ENCODE results near the gene NOL7. TPM values are rescaled to one million over a fixed set of nuclear protein-coding genes. Genes with fewer than 3 reads are reported as not detected.
A peak's percentile ranks its signal among the peaks of the same experiment; 100 is the strongest.

The NOL7 gene
- total and polyA plus RNA-seq, 2 of the 13 experiments (the other 11 are each of a cell fraction or from before 2014, with no cell fraction given) = 37.8 to 186 TPM

DNA sequence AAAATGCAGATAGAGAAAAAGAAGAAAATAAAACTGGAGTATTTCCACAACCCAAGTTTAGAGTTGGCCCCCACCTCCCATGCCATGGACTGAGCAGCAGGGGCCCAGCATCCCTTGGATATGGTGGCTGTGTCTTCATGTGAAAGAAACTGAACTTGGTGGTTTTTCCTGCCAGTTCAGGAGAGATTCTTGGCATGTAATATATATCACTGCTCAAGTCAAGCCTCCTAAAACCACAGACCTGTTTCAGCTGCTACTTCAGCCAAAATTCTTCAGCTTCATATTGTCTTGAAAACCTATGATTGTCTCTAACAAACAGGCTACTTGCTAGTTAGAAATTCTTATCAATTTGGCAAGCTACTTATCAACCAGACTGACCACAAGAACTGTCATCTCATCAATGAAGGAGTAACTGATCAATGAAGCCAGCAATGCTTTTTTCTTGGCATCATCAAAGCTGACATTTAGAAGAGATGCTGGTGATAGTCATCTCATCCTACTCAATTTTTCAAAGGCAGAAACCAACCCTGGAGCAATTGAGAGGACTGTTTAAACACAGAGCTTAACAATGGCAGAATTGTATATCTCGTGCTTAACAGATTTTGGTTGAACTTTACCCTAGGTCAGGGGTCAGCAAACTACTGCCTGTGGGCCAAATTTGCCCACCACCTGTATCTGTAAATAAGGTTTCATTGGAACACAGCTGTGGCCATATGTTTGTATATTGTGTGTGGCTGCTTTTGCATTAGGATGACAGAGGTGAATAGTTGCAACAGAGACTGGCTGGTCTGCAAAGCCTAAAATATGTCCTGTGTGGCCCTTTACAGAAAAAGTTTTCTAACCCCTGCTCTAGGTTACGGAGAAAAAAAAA lies 10.4 kb upstream of the NOL7 start (continued):
- TF ChIP-seq, protein P1, sequence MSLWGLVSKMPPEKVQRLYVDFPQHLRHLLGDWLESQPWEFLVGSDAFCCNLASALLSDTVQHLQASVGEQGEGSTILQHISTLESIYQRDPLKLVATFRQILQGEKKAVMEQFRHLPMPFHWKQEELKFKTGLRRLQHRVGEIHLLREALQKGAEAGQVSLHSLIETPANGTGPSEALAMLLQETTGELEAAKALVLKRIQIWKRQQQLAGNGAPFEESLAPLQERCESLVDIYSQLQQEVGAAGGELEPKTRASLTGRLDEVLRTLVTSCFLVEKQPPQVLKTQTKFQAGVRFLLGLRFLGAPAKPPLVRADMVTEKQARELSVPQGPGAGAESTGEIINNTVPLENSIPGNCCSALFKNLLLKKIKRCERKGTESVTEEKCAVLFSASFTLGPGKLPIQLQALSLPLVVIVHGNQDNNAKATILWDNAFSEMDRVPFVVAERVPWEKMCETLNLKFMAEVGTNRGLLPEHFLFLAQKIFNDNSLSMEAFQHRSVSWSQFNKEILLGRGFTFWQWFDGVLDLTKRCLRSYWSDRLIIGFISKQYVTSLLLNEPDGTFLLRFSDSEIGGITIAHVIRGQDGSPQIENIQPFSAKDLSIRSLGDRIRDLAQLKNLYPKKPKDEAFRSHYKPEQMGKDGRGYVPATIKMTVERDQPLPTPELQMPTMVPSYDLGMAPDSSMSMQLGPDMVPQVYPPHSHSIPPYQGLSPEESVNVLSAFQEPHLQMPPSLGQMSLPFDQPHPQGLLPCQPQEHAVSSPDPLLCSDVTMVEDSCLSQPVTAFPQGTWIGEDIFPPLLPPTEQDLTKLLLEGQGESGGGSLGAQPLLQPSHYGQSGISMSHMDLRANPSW (CRISPR knock-in tag; IDR thresholded peaks at IDR 0.05; ENCODE audit: borderline replicate concordance) = peak; percentile 94; the same call in 1 of the 2 replicates
- TF ChIP-seq, protein P2, sequence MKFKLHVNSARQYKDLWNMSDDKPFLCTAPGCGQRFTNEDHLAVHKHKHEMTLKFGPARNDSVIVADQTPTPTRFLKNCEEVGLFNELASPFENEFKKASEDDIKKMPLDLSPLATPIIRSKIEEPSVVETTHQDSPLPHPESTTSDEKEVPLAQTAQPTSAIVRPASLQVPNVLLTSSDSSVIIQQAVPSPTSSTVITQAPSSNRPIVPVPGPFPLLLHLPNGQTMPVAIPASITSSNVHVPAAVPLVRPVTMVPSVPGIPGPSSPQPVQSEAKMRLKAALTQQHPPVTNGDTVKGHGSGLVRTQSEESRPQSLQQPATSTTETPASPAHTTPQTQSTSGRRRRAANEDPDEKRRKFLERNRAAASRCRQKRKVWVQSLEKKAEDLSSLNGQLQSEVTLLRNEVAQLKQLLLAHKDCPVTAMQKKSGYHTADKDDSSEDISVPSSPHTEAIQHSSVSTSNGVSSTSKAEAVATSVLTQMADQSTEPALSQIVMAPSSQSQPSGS (CRISPR knock-in tag; IDR thresholded peaks at IDR 0.05) = peak; percentile 86
- TF ChIP-seq, protein P3, sequence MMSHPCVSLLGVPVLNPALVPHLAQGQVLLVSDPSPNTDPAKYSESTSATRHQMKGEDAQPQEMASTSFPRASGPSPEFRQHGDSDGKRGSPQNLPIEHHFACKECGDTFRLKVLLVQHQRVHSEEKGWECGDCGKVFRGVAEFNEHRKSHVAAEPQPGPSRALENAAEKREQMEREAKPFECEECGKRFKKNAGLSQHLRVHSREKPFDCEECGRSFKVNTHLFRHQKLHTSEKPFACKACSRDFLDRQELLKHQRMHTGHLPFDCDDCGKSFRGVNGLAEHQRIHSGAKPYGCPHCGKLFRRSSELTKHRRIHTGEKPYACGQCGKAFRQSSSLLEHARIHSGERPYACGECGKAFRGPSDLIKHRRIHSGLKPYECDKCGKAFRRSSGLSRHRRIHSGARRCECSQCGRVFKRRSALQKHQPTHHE (CRISPR knock-in tag; IDR thresholded peaks at IDR 0.05; ENCODE audit: borderline replicate concordance) = peak; percentile 73; the same call in 1 of the 2 replicates
- TF ChIP-seq ZSCAN12 (CRISPR knock-in tag; IDR thresholded peaks at IDR 0.05) (peak; percentile 75; the same call in 1 of the 2 replicates), ZNF3 (CRISPR knock-in tag; IDR thresholded peaks at IDR 0.05) (no peak; the same call in 1 of the 2 replicates), SMYD3 (CRISPR knock-in tag; IDR thresholded peaks at IDR 0.05) (peak; percentile 77; the same call in 1 of the 2 replicates), ZKSCAN5 (CRISPR knock-in tag; IDR thresholded peaks at IDR 0.05) (no peak), TBX2 (CRISPR knock-in tag; IDR thresholded peaks at IDR 0.05; ENCODE audit: borderline replicate concordance) (peak; percentile 99), RFX1 (IDR thresholded peaks at IDR 0.05) (no peak), GTF3A (CRISPR knock-in tag; conservative IDR thresholded peaks at IDR 0.05) (0 out of 2 replicates have a peak, but pooled peaks have one; percentile 80), ZNF713 (CRISPR knock-in tag; IDR thresholded peaks at IDR 0.05) (no peak), JUN (CRISPR knock-in tag; IDR thresholded peaks at IDR 0.05) (peak; percentile 81), ZNF879 (CRISPR knock-in tag; IDR thresholded peaks at IDR 0.05) (no peak), MAFF (IDR thresholded peaks at IDR 0.05; ENCODE audit: low read depth, low read length) (peak; percentile 62), MXI1 (IDR thresholded peaks at IDR 0.05; ENCODE audit: borderline replicate concordance, low read depth, low read length) (peak; percentile 69; the same call in 1 of the 3 replicates), SP140L (CRISPR knock-in tag; IDR thresholded peaks at IDR 0.05; ENCODE audit: borderline replicate concordance) (peak; percentile 22; the same call in 1 of the 2 replicates), SMC3 (IDR thresholded peaks at IDR 0.05; ENCODE audit: low read length) (no peak)
- TF ChIP-seq, protein P4, sequence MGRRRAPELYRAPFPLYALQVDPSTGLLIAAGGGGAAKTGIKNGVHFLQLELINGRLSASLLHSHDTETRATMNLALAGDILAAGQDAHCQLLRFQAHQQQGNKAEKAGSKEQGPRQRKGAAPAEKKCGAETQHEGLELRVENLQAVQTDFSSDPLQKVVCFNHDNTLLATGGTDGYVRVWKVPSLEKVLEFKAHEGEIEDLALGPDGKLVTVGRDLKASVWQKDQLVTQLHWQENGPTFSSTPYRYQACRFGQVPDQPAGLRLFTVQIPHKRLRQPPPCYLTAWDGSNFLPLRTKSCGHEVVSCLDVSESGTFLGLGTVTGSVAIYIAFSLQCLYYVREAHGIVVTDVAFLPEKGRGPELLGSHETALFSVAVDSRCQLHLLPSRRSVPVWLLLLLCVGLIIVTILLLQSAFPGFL (CRISPR knock-in tag; IDR thresholded peaks at IDR 0.05) = no peak
- TF ChIP-seq, protein P5, sequence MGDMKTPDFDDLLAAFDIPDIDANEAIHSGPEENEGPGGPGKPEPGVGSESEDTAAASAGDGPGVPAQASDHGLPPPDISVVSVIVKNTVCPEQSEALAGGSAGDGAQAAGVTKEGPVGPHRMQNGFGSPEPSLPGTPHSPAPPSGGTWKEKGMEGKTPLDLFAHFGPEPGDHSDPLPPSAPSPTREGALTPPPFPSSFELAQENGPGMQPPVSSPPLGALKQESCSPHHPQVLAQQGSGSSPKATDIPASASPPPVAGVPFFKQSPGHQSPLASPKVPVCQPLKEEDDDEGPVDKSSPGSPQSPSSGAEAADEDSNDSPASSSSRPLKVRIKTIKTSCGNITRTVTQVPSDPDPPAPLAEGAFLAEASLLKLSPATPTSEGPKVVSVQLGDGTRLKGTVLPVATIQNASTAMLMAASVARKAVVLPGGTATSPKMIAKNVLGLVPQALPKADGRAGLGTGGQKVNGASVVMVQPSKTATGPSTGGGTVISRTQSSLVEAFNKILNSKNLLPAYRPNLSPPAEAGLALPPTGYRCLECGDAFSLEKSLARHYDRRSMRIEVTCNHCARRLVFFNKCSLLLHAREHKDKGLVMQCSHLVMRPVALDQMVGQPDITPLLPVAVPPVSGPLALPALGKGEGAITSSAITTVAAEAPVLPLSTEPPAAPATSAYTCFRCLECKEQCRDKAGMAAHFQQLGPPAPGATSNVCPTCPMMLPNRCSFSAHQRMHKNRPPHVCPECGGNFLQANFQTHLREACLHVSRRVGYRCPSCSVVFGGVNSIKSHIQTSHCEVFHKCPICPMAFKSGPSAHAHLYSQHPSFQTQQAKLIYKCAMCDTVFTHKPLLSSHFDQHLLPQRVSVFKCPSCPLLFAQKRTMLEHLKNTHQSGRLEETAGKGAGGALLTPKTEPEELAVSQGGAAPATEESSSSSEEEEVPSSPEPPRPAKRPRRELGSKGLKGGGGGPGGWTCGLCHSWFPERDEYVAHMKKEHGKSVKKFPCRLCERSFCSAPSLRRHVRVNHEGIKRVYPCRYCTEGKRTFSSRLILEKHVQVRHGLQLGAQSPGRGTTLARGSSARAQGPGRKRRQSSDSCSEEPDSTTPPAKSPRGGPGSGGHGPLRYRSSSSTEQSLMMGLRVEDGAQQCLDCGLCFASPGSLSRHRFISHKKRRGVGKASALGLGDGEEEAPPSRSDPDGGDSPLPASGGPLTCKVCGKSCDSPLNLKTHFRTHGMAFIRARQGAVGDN (CRISPR knock-in tag; IDR thresholded peaks at IDR 0.05) = no peak
